GM21737 (cell line): ENCODE measurements around the gene UTP11.

Experiments used
- ATAC-seq: cut with Tn5 transposase; IDR thresholded peaks from one replicate; pipeline ENCODE4 v1.9.1; 2021; ENCODE audit warnings: mild to moderate bottlenecking, moderate library complexity; ENCODE audit not compliant: unreplicated experiment

UTP11 gene

DNA sequence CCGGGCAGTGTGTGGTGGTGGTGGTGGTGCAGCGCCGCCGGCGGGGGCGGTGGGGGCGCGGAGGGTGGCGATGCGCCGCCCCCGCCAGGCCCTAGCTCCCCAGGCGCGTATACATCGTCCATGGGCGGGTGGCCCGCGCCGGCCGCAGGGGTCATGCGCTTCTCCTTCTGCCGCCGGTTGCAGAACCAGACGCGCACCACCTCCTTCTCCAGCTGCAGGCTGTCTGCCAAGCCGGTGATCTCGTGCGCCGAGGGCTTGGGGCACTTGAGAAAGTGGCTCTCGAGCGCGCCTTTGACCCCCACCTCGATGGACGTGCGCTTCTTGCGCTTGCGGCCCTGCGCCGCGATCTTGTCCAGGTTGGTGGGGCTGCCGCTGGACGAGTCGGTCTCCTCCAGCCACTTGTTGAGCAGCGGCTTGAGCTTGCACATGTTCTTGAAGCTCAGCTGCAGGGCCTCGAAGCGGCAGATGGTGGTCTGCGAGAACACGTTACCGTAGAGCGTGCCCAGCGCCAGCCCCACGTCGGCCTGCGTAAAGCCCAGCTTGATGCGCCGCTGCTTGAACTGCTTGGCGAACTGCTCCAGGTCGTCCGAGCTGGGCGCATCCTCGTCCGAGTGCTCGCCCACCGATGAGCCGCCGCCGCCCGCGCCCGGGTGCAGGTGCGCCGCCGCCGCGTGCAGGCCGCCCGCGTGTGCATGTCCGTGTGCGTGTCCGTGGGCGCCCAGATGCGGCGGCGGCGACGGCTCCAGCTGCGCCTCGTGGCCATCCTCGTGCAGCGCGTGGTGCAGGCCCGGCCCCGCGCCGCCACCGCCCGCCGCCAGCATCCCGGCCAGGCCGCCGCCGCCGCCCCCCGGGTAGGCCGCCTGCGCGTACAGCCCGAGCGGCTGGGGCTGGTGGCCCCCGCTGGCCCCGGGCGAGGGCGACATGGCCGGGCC lies 33.1 kb downstream of the UTP11 start:
- no peak for ATAC-seq

- no peak for ATAC-seq
Measured at GRCh38 chr1:38046333-38046883, 33.9 kb downstream of the UTP11 start, which contains the start of gene POU3F1. POU3F1 (minus strand) TSS chr1:38046793; CDS start chr1:38046743, 50 bp downstream.

DNA sequence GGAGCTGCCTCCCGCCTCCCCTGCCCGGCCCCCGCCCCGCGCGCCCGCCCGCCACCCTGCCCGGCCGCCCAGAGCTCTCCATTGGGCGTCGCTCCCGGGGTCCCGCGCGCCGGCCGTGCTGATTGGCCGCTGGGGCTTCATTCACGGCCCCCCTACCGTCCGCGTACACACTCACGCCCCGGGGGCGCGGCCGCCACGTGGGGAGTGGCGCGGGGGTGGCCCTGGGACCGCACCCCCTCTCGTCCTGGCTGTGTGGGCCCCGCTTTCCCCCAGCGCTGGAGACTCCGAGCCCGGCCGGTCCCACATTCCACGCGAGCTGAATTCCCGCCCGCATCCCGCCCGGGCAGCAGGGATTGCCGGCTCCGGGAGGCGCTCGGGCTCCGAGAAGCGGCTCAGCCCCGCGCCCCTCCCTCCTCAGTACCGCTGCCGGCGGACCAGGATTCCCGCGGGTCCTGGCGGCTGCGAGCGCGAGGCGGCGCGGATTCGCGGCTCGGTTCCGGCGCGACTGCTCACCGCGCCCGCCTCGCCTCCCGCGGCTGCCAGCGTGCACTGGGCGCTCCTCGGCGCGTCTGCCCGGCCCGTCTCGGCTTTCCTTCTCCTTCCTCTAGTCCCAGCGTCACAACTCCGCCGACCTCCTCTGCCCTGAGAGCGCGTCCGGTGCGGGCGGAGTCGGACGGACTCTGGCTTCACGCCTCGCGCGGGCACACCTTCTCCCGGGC lies 34.5 kb downstream of the UTP11 start:
- peak; percentile 51 for ATAC-seq

DNA sequence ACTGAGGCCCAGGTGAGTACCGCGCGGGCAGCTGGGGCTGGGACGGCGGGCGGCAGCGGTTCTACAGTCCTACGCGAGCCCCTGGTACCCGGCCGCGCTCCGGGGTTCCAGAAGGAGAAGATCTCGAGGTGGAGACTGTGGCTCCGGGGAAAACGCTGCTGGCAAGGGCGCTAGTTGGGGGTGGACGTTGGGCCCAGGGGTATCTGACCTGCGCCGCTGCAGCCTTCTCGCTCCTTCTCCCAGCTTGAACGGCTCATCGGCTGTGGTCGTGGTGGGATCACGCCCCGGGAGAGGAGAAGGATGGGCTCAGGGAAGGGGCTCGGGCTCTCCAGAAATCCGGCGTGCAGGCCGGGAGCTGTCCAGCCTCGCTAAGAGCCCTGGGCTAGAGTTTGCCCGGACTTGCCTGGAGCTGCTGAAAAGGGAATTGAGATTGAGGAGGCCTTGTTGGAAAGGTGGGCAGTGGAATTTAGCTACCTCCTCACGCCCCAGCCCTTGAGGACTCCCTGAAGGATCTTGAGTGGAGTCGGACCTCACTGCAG lies 35.1 kb downstream of the UTP11 start:
- ATAC-seq = no peak

GRCh38 chr1:38050397-38051078 lies 38.0 kb downstream of the UTP11 start:
- no peak for ATAC-seq

- no peak for ATAC-seq
Measured at GRCh38 chr1:38051079-38051543, 38.6 kb downstream of the UTP11 start.

DNA sequence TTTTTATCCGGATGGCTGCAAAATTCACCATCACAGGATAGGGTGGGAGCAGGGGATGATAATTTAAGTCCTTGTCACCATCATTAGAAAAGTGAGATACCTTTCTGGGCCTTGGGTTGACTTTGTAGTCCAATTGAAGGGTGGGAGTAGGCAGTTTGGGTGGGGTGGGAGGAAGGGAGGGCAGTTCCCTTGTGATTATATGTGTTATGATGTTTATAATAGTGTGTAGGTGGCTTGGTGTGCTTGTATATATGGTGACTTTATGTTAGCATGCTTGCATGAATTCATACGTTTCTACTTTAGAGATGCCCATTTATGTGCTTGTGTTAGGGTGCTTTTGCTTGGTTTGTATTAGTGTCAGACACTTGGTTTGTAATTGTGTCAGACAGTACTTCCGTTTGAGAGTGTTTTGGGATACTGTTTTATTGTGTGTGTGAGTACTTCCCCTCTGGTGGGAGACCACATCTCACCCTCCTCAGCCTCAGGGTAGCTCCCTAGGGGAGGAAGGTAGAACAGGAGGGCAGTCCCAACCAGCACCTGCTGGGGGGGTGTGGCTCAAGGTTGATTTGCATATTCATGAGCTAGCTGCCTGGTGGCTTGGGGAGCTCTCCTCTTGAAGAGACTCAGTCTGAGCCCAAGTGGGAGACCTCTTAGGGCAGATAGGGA lies 40.3 kb downstream of the UTP11 start:
- ATAC-seq = peak; percentile 68

GRCh38 chr1:38053416-38054091 lies 41.0 kb downstream of the UTP11 start:
- no peak for ATAC-seq

- ATAC-seq = no peak
Measured at GRCh38 chr1:38055398-38055797, 42.9 kb downstream of the UTP11 start.

DNA sequence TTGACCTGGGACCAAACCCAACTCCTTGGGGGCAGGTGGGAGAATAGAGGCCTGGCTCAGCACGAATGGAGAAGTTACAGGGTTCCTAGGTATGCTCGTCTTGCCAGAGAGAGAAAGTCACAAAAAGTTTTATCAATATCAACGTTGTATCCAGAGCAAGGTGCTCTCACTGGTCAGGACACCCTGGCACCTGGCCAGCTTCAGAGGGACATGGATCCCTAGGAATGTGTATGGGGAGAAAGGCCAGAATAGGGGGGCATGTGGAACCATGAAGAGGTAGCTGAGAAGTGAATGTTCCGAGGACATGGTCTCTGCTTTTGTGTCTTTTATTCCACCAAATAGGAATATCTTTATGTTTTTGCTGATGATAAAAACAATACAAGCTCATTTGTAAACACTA lies 43.4 kb downstream of the UTP11 start:
- no peak for ATAC-seq

GRCh38 chr1:38059635-38060250 lies 47.2 kb downstream of the UTP11 start:
- ATAC-seq = no peak

DNA sequence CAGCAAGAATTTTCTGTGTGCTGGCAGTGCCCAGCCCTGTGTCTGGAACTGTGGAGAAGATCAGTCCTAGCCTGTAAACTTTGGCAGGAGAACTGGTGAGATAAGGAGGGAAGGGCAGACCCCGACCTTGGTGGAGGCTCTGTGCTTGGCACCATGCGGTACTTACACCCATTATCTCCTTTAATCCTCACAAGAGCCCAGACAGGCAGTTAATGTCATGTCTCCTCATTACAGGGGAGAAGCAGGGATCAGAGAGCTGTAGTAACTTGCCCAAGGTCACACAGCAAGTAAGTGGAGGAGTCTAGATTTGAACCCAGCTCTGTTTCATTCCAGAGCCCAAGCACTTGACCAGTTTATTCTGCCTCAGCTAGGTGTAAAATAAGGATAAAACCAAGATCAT lies 48.0 kb downstream of the UTP11 start:
- ATAC-seq = no peak

DNA sequence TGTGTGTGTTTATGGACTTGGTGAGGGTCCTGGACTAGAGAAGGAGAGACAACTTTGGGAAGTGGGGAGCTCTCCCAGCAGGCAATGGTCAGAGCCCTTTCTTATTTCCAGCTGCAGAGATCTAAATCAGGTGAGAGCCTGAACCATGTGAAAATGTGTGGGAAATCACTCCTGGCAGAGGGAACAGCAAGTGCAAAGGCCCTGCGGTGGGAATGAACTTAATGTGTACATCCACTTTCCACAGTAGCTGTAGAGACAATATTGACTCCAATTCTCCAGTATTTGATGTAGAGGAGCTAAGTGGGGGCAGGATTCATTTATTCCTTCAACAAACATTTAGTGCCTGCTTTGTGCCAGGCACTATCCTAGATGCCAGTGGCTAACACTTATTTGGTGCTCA lies 48.8 kb downstream of the UTP11 start:
- no peak for ATAC-seq

GRCh38 chr1:38061883-38062328 lies 49.4 kb downstream of the UTP11 start:
- ATAC-seq = peak; percentile 71

- no peak for ATAC-seq
Measured at GRCh38 chr1:38062361-38063288, 50.1 kb downstream of the UTP11 start.

GRCh38 chr1:38063616-38064015 lies 51.1 kb downstream of the UTP11 start:
- ATAC-seq = no peak

GRCh38 chr1:38064197-38064903 lies 51.8 kb downstream of the UTP11 start:
- ATAC-seq = no peak
